ENCODE results near the gene GDF7. TPM values are rescaled to one million over a fixed set of nuclear protein-coding genes. Genes with fewer than 3 reads are reported as not detected.

The GDF7 gene
- total RNA-seq, 3 donors from 2014 or later (not counting 1 experiment from before 2014, with no cell fraction given): 0.02 to 0.10 (median 0.05) TPM

DNA sequence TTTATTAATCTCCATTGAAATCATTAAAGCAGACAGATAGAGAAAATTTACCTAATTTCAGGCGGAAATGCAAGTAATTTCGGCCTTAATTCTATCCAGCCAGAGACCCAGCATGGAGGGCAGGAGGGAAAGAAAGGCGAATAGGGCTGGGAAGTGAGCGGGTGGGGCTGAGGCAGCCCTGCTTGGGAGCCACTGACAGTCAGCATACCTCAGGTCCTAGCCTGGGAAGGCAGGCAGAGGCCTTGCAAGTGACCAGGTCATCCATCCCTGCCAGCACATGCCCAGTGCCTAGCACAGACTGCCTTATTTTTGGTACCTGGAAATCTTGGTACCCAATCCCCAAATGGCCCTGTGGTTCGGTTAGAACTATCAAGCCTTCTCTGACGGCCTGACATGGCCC, 1.5 kb downstream of the GDF7 start:
- Histone ChIP-seq H3K4me1 (ENCODE audit: control insufficient read depth, insufficient read depth, low read length) (peaks cover 32% of the 10 kb centered on the region), H3K4me3 (ENCODE audit: low read length) (no peak overlapping the region), H3K9me3 (ENCODE audit: control insufficient read depth, insufficient read depth, low read length) (no peaks in the 10 kb centered on the region), H3K36me3 (ENCODE audit: control insufficient read depth, insufficient read depth, low read length) (no peaks in the 10 kb centered on the region), H3K27ac (ENCODE audit: low read length) (no peak overlapping the region), H3K27me3 (ENCODE audit: control insufficient read depth, insufficient read depth, low read length) (peaks cover 54% of the 10 kb centered on the region)
- Mint-ChIP-seq H3K27me3 (ENCODE audit: low read depth in 2 of 2) (peaks cover 52 to 58% of the 10 kb centered on the region in 2 donors), H3K36me3 (no peaks in the 10 kb centered on the region), H3K4me1 (peaks cover 0 to 6% of the 10 kb centered on the region in 2 donors), H3K9me3 (no peaks in the 10 kb centered on the region), H3K4me3 (peak overlapping the region; percentile 66), H3K27ac (no peak overlapping the region)
- TF ChIP-seq, protein P1, sequence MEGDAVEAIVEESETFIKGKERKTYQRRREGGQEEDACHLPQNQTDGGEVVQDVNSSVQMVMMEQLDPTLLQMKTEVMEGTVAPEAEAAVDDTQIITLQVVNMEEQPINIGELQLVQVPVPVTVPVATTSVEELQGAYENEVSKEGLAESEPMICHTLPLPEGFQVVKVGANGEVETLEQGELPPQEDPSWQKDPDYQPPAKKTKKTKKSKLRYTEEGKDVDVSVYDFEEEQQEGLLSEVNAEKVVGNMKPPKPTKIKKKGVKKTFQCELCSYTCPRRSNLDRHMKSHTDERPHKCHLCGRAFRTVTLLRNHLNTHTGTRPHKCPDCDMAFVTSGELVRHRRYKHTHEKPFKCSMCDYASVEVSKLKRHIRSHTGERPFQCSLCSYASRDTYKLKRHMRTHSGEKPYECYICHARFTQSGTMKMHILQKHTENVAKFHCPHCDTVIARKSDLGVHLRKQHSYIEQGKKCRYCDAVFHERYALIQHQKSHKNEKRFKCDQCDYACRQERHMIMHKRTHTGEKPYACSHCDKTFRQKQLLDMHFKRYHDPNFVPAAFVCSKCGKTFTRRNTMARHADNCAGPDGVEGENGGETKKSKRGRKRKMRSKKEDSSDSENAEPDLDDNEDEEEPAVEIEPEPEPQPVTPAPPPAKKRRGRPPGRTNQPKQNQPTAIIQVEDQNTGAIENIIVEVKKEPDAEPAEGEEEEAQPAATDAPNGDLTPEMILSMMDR (IDR thresholded peaks at IDR 0.05): no peak
- DNase-seq (no peak), ATAC-seq (no peak)
- intact Hi-C loops (cut with micrococcal nuclease): no loop called here
- WGBS (ENCODE audit: insufficient coverage): 92% methylated on average over 6 of the region's 6 CpGs

DNA sequence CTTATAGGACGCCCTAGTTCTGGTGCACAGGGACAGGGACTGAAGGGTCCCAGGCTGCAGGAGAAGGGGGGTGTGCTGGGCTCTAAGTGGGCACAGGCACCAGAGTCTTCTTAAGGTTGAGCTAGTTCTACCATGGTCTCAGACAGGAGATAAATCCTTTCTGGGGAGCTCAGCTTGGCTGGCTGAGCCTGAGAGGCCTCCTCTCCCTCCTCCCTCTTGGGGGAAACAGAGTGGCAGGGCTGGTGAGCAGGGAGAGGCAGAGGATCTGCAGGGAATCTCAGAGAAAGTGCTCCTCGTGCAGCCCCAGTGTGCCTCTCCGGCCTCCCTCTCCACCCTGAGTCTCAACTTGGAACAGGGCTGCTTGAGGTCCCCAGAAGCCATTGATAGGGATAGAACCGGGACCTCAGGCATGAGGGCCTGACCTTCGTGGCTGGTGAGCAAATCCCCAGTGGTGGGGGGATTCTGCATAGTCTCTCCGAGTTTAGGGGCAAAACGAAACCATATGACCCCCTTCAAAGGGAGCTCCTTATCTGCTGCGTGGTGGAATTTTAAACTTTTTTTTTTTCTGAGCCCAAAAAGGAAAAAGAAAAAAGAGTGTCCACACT, 2.0 kb downstream of the GDF7 start:
- TF ChIP-seq, protein P1 (IDR thresholded peaks at IDR 0.05): no peak
- Mint-ChIP-seq H3K4me3 (no peak overlapping the region), H3K27ac (no peak overlapping the region), H3K9me3 (no peaks in the 10 kb centered on the region), H3K27me3 (ENCODE audit: low read depth in 2 of 2) (peaks cover 52 to 58% of the 10 kb centered on the region in 2 donors), H3K4me1 (peaks cover 0 to 6% of the 10 kb centered on the region in 2 donors), H3K36me3 (no peaks in the 10 kb centered on the region)
- Histone ChIP-seq H3K36me3 (ENCODE audit: control insufficient read depth, insufficient read depth, low read length) (no peaks in the 10 kb centered on the region), H3K27ac (ENCODE audit: low read length) (no peak overlapping the region), H3K4me1 (ENCODE audit: control insufficient read depth, insufficient read depth, low read length) (peaks cover 32% of the 10 kb centered on the region), H3K9me3 (ENCODE audit: control insufficient read depth, insufficient read depth, low read length) (no peaks in the 10 kb centered on the region), H3K27me3 (ENCODE audit: control insufficient read depth, insufficient read depth, low read length) (peaks cover 53% of the 10 kb centered on the region), H3K4me3 (ENCODE audit: low read length) (no peak overlapping the region)
- no peak for DNase-seq
- WGBS (ENCODE audit: insufficient coverage): 53% methylated on average over 6 of the region's 8 CpGs
- ATAC-seq: no peak
- intact Hi-C loops (cut with micrococcal nuclease): no loop called here

DNA sequence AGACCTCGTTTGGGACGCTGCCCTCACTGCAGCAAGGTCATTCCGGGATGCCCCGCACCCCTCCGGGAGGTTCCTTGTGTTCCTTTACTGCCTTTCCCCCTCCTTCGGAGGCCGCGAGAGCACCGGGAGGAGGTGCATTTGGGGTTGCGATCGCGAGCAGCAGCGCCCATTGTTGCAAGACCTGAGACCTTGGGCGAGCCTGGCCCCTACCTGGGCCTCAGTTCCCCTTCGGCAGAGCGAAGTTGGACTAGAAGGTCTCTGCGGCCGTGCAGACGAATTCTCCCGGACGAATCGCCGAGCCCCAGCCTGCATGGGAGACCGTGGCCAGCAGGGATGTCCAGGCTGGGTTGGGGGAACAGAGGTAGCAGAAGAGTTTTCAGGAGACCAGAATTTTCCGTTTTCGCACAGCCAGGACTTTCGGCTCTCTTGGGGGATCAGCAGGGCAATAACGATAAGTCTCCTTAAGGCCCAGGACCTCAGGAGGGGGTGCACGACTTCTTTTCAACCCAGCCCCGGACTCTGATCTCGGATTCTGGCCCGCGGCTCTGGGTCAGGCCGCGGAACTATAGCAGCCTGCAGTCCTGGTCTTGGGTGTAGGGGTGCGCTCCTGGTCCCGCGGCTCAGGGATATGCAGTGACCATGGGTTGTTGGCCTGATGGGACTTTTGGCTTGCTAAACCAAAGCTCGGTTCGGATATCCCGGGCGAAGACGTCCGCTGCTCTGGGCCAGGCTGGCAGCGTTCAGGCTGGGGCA, 2.8 kb downstream of the GDF7 start:
- H3K9me3 ChIP-seq (ENCODE audit: control insufficient read depth, insufficient read depth, low read length): no peaks in the 10 kb centered on the region
- no peak overlapping the region for H3K27ac ChIP-seq (ENCODE audit: low read length)
- no peaks in the 10 kb centered on the region for H3K36me3 Mint-ChIP-seq
- H3K4me1 Mint-ChIP-seq: peaks cover 0 to 6% of the 10 kb centered on the region in 2 donors
- H3K4me3 ChIP-seq (ENCODE audit: low read length): no peak overlapping the region
- 45% methylated on average over 45 of the region's 45 CpGs for WGBS (ENCODE audit: insufficient coverage)
- peaks cover 52% of the 10 kb centered on the region for H3K27me3 ChIP-seq (ENCODE audit: control insufficient read depth, insufficient read depth, low read length)
- peaks cover 32% of the 10 kb centered on the region for H3K4me1 ChIP-seq (ENCODE audit: control insufficient read depth, insufficient read depth, low read length)
- DNase-seq: no peak
- intact Hi-C loops (cut with micrococcal nuclease): no loop called here
- H3K36me3 ChIP-seq (ENCODE audit: control insufficient read depth, insufficient read depth, low read length): no peaks in the 10 kb centered on the region
- H3K9me3 Mint-ChIP-seq: no peaks in the 10 kb centered on the region
- ATAC-seq: no peak
- TF ChIP-seq, protein P1 (IDR thresholded peaks at IDR 0.05): no peak
- no peak overlapping the region for H3K4me3 Mint-ChIP-seq
- H3K27me3 Mint-ChIP-seq (ENCODE audit: low read depth in 2 of 2): peaks cover 44 to 53% of the 10 kb centered on the region in 2 donors
- no peak overlapping the region for H3K27ac Mint-ChIP-seq

Data from natural killer cell (primary cell).